Measurements from ENCODE around the gene PGAP3.

GRCh38 chr17:39659279-39660010 is 28.4 kb downstream of the PGAP3 start:
- no peak for TF ChIP-seq POLR2A (IDR thresholded peaks at IDR 0.05; ENCODE audit: low read length)
- TF ChIP-seq GATA1 (IDR thresholded peaks at IDR 0.05; ENCODE audit: low read depth, low read length) = no peak
